Measurements from ENCODE around the gene PHOX2B.

PHOX2B gene

GRCh38 chr4:41748571-41749475, at the start of gene PHOX2B:
TSS of gene PHOX2B (minus strand) at chr4:41748725. CDS start at chr4:41748610, 115 bp downstream.
- no peak for DNase-seq

DNA sequence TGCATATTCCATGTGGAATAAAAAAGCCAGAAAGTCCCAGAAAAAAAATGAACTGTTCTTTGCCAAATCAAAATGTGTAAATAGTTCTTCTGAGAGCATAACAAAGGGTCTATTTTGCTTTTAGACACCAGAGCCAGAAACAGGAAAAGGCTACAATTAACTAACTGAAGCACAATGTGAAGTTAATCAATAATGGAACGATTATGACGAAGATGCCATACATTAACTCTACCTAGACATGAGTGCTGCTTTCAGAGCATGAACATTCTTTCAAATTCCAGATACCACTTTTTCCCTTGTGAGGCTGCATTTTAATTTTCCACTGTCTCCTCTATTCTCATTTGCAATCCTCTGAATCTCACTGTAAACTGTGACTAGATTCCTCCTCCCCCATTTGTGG, 48.7 kb upstream of the PHOX2B start:
- DNase-seq = no peak

DNA sequence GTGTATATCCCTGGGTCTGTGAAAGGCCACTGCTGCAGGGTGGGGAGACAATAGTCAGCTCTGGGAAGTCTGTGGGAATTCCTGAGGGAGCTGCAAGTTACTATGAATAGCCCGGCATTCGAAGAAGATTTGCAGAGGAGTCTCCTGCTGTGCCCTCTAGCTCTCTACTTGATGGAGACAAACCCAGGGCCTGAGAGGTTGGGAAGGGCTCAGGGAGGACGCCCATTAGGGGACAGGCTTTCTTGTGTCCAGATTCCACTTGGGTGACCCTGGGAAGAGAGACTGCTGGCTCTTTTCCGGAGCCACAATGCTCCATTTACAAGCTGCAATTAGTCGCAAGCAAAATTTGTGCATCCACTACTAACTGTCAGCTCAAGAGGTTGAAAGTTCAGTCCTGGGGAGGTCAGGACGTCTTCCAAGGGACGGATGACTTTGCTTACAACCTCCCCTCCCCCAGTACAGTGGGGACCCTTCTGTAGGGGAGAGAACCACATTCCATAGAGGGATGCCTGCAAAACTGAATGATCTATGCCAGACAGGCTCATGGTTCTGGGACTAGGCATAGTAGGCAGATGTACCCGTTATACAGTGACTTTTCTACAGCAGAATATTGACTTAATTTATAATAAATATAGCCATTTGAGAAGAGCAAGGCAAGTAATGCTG, 48.2 kb upstream of the PHOX2B start:
- DNase-seq = no peak

DNA sequence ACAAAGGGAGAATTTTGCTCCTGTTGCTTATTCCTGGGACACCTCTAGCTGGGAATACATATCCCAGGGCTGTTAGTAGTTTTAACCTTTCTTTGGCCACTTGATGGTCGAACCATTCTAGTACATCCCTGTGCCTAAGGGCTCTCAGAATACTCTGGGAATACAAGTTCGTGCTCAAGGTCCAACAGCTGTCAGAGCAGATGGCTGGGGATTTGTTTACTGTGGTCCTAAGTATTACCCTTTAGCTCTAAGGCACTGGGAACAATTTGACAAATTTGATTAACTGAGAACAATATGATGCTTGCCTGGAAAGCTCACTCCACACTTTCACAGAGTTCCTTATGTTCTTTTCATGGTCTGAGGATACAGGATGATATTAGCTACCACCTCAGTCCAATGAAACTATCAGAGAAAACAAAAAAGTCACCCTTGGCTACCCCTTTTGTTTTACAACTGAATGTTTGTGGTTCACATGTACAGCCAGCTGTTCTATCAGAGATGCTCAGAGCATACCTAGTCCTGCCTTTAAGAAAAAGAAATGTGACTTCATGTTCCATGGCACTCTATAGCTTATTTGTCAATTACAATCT, 47.4 kb upstream of the PHOX2B start:
- no peak for DNase-seq

DNA sequence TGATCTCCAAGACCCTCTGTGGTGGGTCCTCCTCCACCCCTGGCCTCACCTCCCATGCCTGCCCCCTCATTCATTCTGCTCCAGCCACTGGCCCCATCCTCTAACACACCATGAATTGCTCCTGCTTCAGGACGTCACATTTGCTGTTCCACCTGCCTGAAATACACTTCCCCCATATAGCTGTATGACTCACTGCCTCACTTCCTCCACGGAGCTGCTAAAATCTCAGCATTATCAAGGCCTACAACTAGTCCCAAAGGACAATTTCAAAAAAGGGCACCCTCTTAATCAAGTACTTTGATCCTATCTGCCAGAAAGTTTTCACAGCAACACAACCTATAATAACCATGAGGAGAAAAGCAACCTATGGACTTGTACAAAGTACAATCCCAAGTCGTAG, 43.6 kb upstream of the PHOX2B start:
- DNase-seq = no peak

DNA sequence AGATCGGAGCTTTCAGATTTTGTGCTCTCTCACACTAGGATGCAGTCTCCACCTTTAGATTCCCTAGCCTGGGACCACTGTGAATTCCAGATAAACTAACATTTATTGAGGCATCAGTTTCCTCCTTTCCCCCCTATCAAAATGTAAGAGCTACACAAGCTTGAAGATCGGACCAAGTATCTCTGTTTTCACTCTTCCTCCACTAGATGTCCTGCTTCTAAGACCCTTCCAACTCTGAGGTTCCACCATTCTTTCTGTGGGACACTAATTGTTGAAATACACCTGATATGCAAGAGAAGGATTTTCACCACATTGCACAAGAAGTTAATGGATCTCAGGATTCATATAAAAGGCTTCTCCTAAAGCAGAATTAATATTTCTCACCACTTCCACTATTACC, 43.0 kb upstream of the PHOX2B start:
- no peak for DNase-seq

- no peak for DNase-seq
Observed at GRCh38 chr4:41787931-41788330, 39.4 kb upstream of the PHOX2B start.

GRCh38 chr4:41785665-41786064, 37.1 kb upstream of the PHOX2B start:
- DNase-seq = no peak

GRCh38 chr4:41784191-41784979, 35.9 kb upstream of the PHOX2B start:
- DNase-seq = no peak

DNA sequence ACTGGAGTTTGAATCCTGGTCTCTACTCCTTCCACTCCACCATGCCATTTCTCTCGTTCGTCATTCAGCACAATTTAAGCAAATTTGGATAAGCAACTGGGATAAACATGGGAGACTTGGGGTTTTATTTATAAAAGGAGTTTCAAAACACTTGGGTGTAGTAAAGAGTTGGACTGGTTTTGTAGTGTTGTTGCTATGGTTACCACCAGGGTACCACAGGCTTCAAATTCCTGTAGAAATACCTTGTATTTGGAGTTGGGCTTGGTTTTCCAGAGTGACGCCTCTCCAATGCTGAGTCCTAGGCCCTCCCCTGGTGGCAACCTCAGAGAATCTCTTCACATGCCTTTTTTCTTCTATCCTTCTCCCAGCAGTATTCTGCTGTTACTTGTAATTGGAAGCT, 27.9 kb upstream of the PHOX2B start:
- DNase-seq = no peak

DNA sequence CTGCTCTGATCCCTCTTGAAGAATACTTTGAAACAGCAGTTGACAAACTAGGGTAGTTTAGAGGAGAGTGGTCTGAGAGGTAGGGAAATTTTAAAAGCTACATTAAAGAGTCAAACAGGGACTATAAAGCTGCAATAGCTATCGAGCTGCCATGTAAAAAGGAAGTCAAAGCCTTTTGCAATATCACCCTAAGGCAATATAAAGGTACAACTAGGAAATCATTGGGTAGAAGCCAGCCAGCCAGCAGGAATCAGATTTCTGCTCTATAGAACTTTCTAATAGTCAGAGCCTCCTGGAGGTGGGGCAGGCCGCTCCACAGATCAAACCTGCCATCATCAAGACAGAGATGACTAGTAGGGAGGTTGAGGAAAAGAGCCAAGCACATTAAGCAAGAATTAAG, 15.2 kb upstream of the PHOX2B start:
- DNase-seq = no peak

DNA sequence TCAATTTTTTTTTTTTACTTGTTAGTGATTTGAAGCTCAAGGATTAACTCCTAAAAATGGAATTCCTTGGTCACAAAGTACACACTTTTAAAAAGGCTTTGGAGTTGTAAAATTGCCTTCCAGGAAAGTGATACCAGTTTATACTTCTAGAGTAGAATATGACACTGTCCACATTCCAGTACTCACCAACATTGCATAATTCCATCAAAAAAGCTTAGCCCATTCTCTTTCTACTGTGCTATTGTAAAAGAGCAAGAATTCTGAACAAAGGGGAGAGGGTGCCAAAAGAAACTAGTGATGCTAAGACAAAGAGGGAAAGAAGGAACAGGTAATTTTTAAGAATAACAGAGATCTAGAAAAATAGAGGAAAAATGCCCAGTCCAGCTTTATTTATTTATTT, 10.4 kb upstream of the PHOX2B start:
- DNase-seq = no peak

GRCh38 chr4:41757521-41758156, 9.1 kb upstream of the PHOX2B start:
- no peak for DNase-seq

- no peak for DNase-seq
Observed at GRCh38 chr4:41753942-41754341, 5.4 kb upstream of the PHOX2B start.

DNA sequence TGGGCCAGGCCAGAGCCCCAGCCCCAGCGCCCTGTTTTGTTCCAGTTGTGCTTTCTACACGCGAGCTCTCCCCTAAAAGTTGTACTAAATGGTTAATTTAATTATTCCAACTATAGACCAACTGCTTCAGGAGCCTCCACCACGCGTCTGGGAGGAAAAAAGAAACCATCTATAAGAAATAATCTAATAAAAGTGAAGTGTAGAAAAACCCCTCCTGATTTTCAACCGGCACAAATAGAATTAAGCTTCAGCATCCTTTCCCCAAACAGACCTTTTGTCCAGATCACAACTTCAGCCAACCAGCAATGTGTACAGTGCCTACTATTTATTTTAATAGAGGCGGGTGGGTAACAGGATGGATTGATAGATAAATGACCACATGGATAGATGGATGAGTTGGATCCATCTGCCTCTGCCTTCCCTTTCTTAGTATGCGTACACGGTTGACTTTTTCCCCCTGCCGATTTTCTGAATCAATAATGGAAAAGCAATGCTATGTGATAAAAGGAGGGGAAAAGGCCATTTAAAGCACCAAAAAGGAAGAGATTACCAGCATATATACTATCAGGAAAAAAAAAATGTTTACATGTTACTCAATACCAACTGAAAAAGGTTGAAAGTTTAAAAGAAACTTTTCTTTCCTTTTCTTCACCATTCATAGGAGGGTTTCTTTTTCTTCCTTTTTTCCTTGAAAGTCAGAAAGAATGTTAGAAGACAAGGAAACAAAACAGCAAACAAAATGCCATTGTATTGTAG, 3.7 kb upstream of the PHOX2B start:
- DNase-seq = no peak

- DNase-seq = no peak
Observed at GRCh38 chr4:41751449-41752061, 3.0 kb upstream of the PHOX2B start.

DNA sequence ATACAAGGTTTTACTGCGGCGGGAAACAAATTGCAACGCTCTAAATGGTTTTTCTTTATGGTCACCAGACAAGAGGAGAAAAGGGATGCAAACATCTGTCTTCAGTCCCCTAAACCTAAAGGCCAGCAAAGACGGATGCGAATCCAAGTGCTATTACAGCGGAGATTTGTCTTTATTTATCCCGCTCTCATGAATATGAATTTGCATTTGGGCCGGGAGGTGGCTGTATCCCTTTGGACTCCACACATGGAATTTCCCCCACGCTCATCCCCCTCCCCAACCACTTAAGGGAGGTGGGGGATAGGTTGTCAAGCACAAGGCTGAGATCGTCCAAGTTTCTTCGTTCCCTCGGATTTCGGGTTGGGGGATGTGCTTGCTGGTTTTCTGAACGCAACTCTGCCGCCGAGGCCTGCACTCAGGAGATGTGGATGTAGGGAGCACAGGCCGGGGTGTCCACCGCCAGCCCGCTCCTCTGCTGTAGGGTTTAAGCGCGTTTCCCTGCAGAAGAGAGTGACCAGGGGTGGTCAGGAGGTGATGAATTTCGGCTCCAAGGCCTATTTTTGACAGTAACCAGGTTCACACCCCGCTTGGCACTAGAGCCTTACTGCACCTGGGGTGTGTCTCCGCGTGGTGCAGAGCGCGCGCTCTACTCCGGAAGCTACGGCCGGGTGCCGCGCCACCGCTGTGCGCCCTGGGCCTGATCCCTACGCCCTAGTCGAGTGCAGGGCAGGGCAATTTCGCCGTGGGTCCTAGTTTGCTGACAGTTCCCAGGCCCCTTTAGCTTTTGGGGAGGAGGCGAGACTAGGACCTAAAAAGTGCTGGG, 2.3 kb upstream of the PHOX2B start:
- DNase-seq = no peak

DNA sequence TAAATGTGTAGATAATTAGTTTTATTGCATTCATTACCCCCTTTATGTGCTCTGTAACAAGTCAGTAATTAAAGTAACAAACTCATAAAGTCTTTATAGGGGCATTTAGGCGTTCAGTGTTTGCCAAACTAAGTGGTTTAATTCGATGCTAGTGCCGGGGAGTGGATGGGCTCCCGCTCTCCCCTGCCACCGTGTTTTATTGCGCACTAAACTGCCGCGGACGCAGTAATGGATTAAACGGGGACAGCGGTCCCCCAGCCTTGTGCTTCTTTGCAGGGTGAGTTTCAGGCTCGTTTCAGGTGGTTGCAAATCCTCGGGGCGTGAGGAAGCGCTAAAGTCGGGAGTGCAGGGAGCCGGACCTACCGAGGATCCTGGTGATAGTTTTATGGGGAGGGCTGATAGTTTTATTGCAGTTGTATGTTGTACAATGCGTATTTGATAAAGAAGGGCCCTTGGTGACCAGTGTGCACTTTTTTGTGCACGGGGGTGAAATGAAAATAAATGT, 1.6 kb upstream of the PHOX2B start:
- DNase-seq = no peak

DNA sequence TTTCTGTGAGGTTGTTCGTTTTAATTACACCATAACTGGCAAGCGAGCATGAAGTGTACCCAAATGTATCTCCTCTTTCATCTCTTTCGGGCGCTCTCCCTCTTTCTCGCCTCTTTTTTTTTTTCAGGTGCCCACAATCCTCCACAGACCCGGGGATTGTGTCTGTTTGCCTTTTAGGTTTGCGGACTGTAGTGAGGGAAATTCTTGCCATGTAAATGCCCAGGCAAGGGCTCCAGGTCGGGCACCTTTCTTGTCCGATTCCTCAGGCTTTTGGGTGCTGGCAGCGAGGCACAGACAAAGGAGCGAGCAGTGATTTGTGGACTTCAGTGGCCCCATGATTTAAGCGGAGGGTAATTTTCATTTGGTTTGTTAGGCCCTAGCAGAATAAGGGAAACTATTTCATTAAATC, 1.1 kb upstream of the PHOX2B start:
- DNase-seq = no peak

- DNase-seq = no peak
Observed at GRCh38 chr4:41748074-41748570, 403 bp downstream of the PHOX2B start.
